ENCODE results near the gene SULT4A1. TPM values are rescaled to one million over a fixed set of nuclear protein-coding genes. Genes with fewer than 3 reads are reported as not detected.

Gene SULT4A1
- total and polyA plus RNA-seq, 2 experiments from 2014 or later: 4.7 to 5.2 TPM

DNA sequence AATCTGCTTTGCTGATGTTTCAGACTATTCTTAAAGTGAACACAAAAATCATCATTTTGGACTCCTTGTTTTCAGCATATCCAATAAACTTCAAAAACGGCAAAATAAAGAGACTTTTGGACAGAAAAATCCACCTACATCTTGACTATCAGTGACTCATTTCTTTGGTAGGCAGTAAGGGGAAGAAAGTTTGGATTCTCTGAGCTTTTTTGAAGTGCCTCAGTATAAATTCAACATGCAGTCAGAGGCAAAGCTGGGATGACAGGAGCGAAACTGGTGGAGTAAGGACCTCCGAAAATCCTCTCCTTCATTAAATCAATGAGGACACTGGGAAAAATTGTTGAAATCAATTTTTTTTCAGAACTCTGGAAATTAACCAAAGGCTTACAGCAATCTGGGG lies 79.9 kb downstream of the SULT4A1 start (continued):
- TF ChIP-seq, protein P1, sequence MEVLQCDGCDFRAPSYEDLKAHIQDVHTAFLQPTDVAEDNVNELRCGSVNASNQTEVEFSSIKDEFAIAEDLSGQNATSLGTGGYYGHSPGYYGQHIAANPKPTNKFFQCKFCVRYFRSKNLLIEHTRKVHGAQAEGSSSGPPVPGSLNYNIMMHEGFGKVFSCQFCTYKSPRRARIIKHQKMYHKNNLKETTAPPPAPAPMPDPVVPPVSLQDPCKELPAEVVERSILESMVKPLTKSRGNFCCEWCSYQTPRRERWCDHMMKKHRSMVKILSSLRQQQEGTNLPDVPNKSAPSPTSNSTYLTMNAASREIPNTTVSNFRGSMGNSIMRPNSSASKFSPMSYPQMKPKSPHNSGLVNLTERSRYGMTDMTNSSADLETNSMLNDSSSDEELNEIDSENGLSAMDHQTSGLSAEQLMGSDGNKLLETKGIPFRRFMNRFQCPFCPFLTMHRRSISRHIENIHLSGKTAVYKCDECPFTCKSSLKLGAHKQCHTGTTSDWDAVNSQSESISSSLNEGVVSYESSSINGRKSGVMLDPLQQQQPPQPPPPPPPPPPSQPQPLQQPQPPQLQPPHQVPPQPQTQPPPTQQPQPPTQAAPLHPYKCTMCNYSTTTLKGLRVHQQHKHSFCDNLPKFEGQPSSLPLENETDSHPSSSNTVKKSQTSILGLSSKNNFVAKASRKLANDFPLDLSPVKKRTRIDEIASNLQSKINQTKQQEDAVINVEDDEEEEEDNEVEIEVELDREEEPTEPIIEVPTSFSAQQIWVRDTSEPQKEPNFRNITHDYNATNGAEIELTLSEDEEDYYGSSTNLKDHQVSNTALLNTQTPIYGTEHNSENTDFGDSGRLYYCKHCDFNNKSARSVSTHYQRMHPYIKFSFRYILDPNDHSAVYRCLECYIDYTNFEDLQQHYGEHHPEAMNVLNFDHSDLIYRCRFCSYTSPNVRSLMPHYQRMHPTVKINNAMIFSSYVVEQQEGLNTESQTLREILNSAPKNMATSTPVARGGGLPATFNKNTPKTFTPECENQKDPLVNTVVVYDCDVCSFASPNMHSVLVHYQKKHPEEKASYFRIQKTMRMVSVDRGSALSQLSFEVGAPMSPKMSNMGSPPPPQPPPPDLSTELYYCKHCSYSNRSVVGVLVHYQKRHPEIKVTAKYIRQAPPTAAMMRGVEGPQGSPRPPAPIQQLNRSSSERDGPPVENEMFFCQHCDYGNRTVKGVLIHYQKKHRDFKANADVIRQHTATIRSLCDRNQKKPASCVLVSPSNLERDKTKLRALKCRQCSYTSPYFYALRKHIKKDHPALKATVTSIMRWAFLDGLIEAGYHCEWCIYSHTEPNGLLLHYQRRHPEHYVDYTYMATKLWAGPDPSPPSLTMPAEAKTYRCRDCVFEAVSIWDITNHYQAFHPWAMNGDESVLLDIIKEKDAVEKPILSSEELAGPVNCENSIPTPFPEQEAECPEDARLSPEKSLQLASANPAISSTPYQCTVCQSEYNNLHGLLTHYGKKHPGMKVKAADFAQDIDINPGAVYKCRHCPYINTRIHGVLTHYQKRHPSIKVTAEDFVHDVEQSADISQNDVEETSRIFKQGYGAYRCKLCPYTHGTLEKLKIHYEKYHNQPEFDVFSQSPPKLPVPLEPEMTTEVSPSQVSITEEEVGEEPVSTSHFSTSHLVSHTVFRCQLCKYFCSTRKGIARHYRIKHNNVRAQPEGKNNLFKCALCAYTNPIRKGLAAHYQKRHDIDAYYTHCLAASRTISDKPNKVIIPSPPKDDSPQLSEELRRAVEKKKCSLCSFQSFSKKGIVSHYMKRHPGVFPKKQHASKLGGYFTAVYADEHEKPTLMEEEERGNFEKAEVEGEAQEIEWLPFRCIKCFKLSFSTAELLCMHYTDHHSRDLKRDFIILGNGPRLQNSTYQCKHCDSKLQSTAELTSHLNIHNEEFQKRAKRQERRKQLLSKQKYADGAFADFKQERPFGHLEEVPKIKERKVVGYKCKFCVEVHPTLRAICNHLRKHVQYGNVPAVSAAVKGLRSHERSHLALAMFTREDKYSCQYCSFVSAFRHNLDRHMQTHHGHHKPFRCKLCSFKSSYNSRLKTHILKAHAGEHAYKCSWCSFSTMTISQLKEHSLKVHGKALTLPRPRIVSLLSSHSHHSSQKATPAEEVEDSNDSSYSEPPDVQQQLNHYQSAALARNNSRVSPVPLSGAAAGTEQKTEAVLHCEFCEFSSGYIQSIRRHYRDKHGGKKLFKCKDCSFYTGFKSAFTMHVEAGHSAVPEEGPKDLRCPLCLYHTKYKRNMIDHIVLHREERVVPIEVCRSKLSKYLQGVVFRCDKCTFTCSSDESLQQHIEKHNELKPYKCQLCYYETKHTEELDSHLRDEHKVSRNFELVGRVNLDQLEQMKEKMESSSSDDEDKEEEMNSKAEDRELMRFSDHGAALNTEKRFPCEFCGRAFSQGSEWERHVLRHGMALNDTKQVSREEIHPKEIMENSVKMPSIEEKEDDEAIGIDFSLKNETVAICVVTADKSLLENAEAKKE (CRISPR knock-in tag; IDR thresholded peaks at IDR 0.05): no peak
- TF ChIP-seq POLR2AphosphoS5 (IDR thresholded peaks at IDR 0.05; ENCODE audit: low read depth): no peak

DNA sequence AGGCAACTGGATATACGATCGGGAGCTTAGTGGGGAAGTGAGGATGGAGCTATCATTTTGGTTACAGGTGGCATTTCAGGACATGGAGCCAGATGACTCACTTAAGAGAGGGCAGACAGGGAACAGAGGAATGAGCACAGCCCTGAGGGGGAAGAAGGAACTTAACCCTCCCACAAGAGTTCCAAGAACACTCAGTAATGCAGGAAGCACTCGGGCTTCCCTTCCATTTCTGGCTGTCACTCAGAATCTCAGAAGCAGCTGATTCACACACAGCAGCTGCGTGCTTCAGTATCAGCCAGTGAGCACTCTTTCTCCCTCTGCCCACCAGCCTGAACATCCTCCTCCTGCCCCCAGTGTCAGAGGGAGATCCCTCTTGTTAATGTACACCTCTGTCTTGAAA lies 85.0 kb downstream of the SULT4A1 start:
- Mint-ChIP-seq H3K27me3 (ENCODE audit: insufficient read depth, low read depth, poor library complexity) (no peaks in the 10 kb centered on the region), H3K4me3 (no peak overlapping the region), H3K4me1 (no peaks in the 10 kb centered on the region), H3K36me3 (ENCODE audit: low read depth) (no peaks in the 10 kb centered on the region), H3K27ac (no peak overlapping the region), H3K9me3 (no peaks in the 10 kb centered on the region)
- no peak overlapping the region for H2AFZ ChIP-seq
- H3K4me3 ChIP-seq: no peak overlapping the region
- no peaks in the 10 kb centered on the region for H3F3A ChIP-seq (replicated peaks; ENCODE audit: low read depth)
- H3K4me2 ChIP-seq: no peak overlapping the region
- H3K9me2 ChIP-seq (ENCODE audit: insufficient read depth): no peaks in the 10 kb centered on the region
- no peaks in the 10 kb centered on the region for H3K79me2 ChIP-seq (replicated peaks; ENCODE audit: insufficient read depth)
- no peak overlapping the region for H3K27ac ChIP-seq (ENCODE audit: low read depth)
- H3K36me3 ChIP-seq (ENCODE audit: insufficient read depth): no peaks in the 10 kb centered on the region
- DNase-seq (ENCODE audit: low spot score): no peak
- TF ChIP-seq, protein P2, sequence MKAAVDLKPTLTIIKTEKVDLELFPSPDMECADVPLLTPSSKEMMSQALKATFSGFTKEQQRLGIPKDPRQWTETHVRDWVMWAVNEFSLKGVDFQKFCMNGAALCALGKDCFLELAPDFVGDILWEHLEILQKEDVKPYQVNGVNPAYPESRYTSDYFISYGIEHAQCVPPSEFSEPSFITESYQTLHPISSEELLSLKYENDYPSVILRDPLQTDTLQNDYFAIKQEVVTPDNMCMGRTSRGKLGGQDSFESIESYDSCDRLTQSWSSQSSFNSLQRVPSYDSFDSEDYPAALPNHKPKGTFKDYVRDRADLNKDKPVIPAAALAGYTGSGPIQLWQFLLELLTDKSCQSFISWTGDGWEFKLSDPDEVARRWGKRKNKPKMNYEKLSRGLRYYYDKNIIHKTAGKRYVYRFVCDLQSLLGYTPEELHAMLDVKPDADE (IDR thresholded peaks at IDR 0.05): no peak
- TF ChIP-seq EZH2phosphoT487 (IDR thresholded peaks at IDR 0.05; ENCODE audit: unreplicated experiment): no peak
- TF ChIP-seq ZNF114 (CRISPR knock-in tag; IDR thresholded peaks at IDR 0.05): no peak
- TF ChIP-seq, protein P3, sequence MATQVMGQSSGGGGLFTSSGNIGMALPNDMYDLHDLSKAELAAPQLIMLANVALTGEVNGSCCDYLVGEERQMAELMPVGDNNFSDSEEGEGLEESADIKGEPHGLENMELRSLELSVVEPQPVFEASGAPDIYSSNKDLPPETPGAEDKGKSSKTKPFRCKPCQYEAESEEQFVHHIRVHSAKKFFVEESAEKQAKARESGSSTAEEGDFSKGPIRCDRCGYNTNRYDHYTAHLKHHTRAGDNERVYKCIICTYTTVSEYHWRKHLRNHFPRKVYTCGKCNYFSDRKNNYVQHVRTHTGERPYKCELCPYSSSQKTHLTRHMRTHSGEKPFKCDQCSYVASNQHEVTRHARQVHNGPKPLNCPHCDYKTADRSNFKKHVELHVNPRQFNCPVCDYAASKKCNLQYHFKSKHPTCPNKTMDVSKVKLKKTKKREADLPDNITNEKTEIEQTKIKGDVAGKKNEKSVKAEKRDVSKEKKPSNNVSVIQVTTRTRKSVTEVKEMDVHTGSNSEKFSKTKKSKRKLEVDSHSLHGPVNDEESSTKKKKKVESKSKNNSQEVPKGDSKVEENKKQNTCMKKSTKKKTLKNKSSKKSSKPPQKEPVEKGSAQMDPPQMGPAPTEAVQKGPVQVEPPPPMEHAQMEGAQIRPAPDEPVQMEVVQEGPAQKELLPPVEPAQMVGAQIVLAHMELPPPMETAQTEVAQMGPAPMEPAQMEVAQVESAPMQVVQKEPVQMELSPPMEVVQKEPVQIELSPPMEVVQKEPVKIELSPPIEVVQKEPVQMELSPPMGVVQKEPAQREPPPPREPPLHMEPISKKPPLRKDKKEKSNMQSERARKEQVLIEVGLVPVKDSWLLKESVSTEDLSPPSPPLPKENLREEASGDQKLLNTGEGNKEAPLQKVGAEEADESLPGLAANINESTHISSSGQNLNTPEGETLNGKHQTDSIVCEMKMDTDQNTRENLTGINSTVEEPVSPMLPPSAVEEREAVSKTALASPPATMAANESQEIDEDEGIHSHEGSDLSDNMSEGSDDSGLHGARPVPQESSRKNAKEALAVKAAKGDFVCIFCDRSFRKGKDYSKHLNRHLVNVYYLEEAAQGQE (IDR thresholded peaks at IDR 0.05; ENCODE audit: unreplicated experiment): no peak
- TF ChIP-seq STAT1 (IDR thresholded peaks at IDR 0.05; ENCODE audit: unreplicated experiment): no peak
- no peak for TF ChIP-seq CREB1 (CRISPR knock-in tag; IDR thresholded peaks at IDR 0.05; ENCODE audit: low read depth)
- TF ChIP-seq EZH2 (IDR thresholded peaks at IDR 0.05; ENCODE audit: low read depth, unreplicated experiment): no peak
- TF ChIP-seq NANOG (IDR thresholded peaks at IDR 0.05; ENCODE audit: borderline replicate concordance): no peak
- no peak for TF ChIP-seq POLR2AphosphoS5 (IDR thresholded peaks at IDR 0.05; ENCODE audit: low read depth)
- TF ChIP-seq, protein P4, sequence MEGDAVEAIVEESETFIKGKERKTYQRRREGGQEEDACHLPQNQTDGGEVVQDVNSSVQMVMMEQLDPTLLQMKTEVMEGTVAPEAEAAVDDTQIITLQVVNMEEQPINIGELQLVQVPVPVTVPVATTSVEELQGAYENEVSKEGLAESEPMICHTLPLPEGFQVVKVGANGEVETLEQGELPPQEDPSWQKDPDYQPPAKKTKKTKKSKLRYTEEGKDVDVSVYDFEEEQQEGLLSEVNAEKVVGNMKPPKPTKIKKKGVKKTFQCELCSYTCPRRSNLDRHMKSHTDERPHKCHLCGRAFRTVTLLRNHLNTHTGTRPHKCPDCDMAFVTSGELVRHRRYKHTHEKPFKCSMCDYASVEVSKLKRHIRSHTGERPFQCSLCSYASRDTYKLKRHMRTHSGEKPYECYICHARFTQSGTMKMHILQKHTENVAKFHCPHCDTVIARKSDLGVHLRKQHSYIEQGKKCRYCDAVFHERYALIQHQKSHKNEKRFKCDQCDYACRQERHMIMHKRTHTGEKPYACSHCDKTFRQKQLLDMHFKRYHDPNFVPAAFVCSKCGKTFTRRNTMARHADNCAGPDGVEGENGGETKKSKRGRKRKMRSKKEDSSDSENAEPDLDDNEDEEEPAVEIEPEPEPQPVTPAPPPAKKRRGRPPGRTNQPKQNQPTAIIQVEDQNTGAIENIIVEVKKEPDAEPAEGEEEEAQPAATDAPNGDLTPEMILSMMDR (conservative IDR thresholded peaks at IDR 0.05; ENCODE audit: low read depth in 2 of 2): no peak
- no peak for TF ChIP-seq JUNB (IDR thresholded peaks at IDR 0.05; ENCODE audit: unreplicated experiment)
- H3K27me3 ChIP-seq (ENCODE audit: insufficient read depth): no peaks in the 10 kb centered on the region
- H3K4me1 ChIP-seq (ENCODE audit: insufficient read depth): no peaks in the 10 kb centered on the region
- no peaks in the 10 kb centered on the region for H4K20me1 ChIP-seq (replicated peaks; ENCODE audit: insufficient read depth)
- no peak for ATAC-seq

Data from GM23338 (cell line).